C1 segment of cervical spinal cord (tissue), 14 donors: ENCODE measurements around the gene DHX34.
"Not testable (repeated sequence)": the region's sequence is repeated elsewhere in the genome, so short reads cannot be mapped to it uniquely, and the experiment has no call there.

ENCODE experiments used
- DNase-seq, 14 donors: peaks; one replicate each; lab custom pipeline; 2025; lab: John Stamatoyannopoulos, UW

DHX34 gene

DNA sequence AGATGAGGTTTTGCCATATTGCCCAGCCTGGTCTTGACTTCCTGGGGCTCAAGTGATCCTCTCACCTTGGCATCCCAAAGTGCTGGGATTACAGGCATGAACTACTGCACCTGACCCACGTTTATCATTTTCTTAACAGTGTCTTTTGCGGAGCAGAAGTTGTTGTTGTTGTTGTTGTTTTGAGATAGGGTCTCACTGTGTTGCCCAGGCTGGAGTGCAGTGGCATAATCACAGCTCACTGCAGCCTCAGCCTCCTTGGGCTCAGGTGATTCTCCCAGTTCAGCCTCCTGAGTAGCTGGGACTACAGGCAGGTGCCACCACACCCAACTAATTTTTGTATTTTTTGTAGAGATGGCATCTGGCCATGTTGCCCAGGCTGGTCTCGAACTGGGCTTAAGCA is 38.5 kb downstream of the DHX34 start:
- not testable (repeated sequence) for DNase-seq

DNA sequence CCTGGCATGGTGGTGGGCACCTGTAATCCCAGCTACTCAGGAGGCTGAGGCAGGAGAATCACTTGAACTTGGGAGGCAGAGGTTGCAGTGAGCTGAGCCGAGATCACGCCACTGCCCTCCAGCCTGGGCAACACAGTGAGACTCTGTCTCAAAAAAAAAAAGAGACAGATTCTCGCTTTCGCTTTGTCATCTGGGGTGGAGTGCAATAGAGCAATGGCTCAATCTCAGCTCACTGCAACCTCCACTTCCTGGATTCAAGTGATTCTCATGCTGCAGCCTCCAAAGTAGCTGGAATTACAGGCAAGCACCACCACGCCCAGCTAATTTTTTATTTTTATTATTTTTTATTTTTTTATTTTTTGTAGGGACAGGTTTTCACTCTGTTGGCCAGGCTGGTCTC is 39.6 kb downstream of the DHX34 start:
- not testable (repeated sequence) for DNase-seq

DNA sequence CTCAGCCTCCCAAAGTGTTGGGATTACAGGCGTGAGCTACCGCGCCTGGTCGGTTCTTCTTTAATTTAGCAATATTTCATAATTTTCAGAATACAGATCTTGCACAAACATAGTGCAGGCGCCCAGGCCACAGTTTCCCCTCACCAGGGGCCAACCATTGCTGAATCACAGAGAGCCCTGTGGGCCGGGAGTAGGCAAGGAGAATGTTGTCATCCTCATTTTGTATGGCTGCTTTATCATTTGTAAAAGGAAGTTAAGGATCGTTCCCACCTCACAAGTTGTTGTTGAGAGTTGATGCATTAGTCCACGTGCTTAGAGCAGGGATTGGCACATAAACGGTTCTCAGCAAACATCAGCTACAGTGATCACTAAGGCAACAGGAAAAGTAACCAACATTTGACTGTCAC is 40.0 kb downstream of the DHX34 start:
- DNase-seq: no peak

DNA sequence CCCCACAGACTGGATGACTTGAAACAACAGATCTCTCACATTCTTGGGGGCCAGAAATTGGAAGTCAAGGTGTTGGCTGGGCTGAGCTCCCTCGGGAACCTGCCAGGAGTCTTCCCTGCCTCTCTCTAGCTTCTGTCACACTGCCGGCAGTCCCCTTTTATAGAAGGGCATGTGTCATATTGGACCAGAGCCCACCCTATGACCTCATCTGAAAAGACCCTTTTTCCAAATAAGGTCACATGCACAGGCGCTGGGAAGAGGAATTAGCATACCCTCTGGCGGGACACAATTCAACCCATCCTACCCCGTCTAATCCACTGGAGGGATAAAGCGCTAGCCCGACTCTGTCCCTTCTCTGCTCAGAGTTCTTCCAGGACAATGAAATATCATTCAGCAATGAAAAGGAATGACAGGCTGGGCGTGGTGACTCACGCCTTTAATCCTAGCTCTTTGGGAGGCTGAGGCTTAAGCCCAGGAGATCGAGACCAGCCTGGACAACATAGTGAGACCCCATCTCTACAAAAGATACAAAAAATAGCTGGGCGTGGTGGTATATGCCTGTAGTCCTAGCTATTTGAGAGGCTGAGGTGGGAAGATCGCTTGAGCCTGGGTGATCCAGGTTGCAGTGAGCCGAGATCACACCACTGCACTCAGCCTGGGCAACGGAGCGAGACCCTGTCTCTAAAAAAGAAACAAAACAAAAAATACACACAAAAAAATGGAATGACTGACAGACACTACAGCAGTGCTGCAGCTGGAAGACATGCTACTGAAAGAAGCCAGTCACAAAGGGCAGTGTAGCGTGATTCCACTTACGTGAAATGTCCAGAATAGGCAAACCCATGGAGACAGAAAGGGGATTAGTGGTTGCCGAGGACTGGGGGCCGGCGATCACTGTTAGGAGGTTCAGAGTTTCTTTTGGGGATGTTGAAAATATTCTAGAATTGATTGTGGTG is 41.7 kb downstream of the DHX34 start:
- DNase-seq: no peak

DNA sequence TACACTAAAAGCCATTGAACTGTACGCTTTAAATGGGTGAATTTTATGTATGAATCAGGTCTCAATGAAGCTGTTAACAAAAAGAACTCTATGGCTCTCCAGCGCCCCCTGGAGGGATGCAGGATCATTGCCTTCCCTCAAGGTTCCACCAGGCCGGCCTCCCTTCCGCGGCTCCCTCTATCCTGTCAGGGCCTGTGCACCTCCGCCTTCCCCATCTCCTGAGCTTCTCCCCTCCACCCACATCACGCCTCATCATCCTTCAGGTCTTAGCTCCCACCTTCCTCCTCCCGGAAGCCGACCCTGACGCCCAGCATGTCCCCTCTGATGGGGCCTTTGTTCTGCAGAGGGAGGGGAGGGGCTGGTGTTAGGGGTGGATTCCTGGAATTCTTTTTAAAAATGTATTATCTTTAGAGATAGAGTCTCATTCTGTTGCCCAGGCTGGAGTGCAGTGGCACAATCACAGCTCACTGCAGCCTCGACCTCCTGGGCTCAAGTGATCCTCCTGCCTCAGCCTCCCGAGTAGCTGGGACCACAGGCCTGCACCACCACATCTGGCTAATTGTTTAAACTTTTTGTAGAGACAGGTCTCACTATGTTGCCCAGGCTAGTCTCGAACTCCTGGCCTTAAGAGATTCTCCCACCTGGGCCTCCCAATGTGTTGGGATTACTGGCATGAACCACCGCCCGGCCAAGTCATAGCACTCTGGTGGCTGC is 42.6 kb downstream of the DHX34 start:
- peak in 11 of 14 donors; percentile 4 to 74 (median 34) for DNase-seq

DNA sequence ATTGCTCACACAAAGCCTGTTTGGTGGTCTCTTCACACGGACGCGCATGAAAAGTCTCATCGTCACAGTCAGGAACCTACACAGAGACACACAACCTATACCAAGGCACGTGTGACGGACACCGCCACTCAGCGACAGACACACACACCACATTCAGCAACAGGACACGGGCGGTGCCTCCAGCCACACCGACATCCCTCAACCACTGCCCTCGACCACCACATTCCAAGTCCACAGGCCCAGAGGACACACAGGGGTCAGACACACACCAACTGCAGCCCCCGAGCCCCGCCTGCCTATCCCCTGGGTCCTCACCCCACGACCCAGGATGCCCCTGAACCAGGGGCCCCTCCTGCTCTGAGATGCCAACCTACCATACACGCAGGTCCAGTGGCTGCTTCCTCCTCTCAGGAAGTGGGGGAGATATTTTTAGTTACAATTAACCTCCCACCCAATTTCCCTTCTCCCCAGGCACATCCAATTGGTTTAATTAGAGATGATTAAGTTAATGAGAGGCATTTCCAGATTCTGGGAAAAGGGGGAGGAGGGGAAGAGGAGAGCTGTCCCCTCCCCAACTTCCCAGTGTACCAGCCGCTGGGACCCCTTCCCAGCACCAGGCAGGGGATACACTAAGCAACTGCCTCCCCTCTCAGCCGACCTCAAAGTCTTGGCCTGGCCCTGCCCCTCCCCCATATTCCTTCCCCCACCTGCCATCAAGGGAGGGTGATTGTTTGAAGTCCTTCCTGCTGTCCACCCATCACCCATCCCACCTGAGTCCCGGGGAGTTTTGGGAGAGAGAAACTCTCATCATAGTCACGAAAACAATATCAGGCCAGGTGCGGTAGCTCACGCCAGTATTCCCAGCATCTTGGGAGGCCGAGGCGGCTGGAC is 49.8 kb downstream of the DHX34 start:
- DNase-seq: no peak

DNA sequence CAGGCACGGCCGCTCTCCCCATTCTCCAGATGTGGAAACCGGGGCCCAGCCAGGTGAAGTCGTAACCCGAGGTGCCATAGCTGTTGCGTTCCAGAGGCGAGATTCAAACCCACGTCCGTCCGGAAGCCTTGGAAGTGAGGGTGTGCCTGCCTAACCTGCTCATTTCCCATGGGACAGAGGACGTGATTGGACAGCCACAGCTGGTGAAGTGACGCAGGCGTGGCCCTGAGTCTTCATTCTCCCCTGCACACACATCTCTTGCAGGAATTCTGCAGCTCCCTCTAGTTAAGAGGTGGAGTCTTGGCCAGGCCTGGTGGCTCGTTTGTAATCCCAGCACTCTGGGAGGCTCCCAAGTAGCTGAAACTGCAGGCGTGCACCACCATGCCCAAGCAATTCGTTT is 53.4 kb downstream of the DHX34 start:
- no peak for DNase-seq

DNA sequence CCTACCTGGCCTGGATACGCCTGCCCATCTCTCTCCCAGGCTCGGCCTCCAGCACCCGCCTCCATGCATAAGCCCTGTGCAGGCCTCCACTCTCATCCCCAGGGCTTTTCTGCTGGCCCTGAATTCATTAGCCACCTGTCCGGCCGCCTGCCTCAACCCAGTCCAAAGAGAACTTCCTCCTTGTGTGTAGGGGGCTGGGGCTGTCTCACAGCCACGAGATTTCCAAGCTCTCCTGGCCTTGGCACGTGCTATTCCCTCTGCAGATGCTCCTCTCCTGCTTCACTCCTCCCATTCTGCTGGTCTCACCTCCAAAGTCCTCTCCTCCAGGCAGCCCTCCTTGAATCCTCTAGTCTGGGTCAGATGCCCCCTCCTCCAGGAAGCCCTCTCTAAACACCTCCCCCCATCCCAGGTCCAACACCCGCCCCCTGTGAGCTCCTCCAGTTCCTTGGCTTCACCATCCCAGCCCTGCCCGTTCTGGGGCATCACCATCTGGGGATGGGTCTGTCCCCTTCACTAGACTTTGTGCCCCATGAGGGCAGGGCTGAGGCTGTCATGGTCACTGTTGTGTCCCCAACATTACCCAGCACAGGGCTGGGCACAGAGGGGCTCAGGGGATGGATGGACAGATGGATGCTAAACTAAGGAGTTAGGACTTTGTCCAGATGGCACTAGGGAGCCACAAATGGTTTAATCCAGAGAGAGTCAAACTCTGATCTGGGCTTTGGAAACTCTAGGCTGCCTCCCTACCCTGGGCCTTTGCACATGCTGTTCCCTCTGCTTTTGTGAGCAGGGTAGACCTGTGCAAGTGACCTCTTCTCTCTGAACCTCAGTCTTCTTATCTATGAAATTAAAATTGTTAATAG is 55.5 kb downstream of the DHX34 start:
- no peak for DNase-seq

DNA sequence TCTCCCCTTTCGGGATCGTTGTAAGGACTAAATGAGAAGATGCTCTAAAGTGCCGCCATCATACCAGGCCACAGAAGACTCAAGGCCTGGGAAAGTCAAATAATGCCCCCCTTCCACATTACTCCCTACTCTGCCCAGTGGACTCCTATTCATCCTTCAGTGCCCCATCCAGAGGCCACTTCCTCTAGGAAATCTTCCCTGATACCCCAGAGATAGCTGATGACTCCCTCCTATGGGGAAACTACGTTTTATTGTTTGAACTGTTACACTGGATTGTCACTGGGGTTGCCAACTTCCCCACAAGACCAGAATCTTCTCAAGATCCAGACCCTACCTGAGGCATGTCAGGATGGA is 56.1 kb downstream of the DHX34 start:
- no peak for DNase-seq

DNA sequence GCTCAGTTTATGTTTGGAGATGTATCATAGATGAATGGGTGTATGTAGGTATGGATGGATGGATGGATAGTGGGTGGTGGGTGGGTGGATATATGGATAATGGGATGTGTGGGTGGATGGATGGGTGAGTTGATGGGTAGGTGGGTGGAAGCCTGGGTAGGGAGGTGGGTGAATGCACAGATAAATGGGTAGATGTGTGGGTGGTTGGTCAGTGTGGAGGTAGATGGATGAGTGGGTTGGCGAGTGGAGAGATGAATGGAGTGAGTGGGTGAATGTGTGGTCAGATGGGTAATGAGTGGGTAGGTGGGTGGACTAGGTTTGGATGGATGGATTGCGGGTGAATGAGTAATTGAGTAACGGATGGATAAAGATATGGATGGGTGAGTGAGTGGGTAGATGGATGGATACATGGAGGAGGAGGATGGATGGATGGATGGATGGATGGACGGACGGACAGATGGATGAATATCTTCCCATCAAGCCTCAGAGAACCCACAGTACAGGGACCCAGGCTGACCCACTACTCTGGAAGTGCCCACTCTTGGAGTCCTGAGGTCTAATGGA is 56.8 kb downstream of the DHX34 start:
- no peak for DNase-seq

DNA sequence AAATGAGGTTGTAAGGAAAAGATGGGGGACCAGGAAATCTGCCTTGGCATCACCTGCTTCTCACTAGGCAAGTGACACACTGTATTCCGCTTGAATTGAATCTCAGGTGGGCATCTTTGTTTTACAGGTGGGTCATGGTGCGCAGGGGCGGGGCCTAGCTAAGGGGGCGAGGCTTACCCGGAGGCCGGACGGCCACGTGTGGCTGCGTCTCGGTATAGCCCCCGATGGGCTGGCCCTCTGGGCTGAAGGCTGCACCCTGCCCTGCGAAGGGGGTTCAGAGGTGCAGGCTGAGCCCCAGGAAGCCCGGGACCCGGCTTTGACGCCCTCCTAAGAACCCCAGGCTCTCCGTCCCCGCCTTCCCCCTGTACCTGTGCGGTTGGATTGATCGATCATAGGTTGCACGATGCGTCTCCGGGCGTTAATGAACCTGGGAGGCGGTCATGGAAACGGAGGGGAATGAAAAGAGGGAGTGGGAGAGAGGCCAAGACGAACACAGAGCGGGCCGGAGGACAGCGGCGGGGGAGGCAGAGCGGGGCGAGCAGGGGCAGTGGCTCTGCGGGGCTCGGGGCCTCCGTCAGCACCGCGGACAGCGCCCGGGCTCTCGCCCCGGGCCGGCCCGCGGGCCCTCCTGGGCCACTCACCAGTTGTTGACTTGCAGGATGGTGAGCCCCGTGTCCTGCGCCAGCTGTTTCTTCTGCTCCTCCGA is 57.7 kb downstream of the DHX34 start:
- no peak for DNase-seq

DNA sequence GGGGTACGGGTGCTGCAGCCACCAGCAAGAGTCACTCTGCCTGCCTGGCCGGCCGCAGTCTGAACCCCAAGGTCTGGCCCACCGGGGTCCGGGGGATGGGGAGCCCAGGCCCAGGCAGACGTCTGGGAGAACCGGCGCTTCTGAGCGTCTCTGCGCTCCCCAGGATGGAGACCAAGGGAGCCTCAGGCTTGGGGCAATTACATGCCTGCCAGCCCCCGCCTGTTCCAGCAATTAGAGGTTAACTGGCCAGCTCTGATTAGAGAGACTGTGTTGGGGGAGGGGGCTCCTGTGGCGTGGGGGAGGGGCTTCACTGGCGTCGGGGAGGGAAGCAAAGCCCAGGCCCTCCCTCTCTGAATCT is 58.3 kb downstream of the DHX34 start:
- DNase-seq: no peak

DNA sequence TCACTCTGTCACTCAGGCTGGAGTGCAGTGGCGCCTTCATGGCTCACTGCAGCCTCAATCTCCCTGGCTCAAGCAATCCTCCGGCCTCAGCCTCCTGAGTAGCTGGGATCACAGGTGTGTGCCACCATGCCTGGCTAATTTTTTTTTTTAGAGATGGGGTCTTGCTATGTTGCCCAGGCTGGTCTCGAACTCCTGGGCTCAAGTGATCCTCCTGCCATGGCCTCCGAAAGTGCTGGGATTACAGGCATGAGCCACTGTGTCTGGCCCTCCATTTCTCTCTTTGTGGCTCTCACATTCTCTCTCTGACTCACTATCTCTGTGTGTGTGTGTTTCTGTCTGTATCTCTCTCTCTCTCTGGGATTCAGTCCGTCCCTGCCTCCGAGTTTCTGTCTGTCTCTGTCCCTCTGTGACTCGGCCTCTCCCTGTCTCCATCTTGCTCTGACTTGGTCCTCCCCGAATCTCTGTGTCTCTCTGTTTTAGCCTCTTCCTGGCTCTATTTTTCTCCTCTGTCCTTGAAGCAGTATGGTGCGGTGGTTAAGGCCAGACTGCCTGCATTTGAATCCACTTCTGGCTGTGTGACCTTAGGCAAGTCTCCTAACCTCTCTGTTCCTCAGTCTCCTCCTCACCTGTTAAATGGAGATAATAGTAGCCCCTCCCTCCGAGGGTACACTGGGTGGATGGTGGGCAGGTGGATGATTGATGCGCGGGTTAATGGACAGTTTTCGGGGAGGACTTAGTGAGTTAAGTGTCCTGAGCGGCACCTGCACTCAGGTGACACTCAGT is 59.2 kb downstream of the DHX34 start:
- no peak for DNase-seq

DNA sequence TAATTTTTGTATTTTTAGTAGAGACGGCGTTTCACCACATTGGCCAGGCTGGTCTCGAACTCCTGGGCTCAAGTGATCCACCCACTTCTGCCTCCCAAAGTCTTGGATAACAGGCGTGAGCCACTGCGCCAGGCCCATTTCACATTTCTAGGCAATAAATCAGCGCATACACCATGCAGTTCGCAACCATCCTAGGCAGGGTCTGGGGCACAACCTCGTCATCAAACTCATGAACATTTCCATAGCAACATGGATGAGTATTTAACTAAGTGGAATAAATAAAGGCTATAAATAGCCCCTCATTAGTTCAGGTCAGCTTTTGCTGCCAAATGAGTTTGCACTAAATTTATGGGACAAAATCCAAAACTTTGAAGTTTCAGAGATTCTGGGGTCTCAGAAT is 62.0 kb downstream of the DHX34 start:
- no peak for DNase-seq

DNA sequence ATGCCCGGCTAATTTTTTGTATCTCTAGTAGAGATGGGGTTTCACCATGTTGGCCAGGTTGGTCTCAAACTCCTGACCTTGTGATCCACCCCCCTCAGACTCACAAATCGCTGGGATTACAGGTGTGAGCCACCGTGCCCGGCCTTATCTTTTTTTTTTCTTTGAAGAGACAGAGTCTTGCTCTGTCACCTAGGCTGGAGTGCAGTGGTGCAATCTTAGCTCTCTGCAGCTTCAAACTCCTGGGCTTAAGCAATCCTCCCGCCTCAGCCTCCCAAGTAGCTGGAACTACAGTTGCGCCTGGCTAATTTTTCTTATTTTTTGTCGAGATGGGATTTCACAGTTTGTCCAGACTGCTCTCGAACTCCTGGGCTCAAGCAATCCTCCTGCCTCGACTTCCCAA is 62.6 kb downstream of the DHX34 start:
- DNase-seq: not testable (repeated sequence)

DNA sequence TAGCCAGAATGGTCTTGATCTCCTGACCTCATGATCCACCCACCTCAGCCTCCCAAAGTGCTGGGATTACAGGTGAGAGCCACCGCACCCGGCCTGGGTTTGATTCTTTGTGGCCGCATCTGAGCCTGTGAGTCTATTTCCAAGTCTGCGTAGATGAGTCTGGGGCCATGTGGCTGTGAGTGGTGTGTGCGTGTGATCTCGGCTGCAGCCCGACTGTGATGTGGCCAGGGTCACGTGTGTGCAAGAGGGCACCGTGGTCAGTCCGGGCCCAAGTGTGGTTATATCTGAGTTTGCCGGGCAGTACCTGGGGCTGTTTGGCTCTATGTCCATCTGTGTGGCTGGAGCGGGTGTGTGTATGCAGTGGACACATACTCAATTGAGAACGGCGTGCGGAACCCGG is 64.8 kb downstream of the DHX34 start:
- DNase-seq: no peak

DNA sequence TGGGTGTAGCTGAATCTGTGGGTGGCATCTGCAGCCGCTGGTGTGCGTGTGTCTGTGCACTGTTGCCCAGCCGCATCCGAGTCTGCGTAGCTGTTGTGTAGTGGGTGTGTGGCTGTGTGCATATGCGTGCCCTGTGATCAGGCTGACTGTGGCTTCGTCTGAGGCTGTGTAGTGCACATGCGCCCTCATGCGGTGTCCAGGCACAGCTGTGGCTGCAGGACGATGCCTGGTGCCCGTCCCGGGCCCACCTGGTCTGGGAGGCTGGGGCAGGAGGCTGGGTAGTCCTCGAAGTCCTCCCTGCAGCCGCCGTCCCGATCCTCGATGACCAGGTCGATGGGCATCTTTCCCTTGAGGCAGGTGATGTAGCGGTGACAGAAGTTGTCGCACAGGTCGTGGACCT is 65.4 kb downstream of the DHX34 start:
- DNase-seq: no peak

DNA sequence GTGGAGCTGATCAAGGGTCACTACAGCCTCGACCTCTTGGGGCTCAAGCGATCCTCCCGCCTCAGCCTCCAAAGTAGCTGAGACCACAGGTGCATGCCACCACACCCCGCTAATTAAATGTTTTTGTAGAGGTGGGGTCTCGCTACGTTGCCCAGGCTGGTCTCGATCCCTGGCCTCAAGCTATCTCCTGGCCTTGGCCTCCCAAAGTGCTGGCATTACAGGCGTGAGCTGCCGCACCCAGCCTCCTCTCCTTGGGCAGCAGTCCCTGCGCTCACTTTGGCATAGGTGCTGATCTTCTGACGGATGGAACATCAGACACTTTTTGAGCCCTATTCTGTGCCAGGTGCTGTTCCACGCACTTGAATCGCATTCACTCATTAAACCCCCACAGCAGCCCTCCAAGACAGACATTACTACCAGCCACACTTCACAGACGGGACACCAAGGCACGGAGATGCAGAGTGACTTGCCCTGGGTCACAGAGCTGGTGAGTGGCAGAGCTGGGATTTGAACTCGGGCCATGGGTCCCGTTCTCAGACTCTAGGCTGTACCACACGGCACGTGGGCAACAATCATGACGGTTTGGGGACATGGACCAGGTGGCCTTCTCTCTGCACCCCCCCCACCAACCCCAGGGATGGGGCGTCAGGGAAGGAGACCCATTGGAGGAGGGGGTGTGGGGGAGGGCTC is 67.0 kb downstream of the DHX34 start:
- DNase-seq: no peak

DNA sequence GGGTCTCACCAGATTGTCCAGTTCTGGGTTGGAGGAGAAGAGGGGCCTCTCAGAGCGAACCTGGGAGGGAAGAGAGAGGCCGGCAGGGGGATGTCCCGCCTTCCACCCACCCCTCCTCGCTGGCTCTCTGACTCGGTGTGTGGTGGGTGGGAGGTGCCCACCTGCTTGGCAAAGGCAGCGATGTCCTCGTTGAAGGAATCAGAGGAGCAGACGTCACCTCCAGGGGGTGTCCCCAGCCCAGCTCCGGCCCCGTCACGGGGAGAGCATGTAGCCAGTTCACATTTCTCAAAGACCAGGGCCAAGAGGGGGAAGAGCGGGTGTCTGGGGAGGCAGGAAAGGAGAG is 67.5 kb downstream of the DHX34 start:
- no peak for DNase-seq
